Measurements from ENCODE around the gene ADCY4. TPM values are rescaled to one million over a fixed set of nuclear protein-coding genes. Genes with fewer than 3 reads are reported as not detected.

ADCY4 gene
- polyA plus RNA-seq, 3 donors: 0.69 to 11.9 (median 0.70) TPM

- Histone ChIP-seq H3K9ac (ENCODE audit: insufficient read depth, low read length, poor library complexity, severe bottlenecking) (no peak overlapping the region), H3K27me3 (ENCODE audit: control insufficient read depth in 2 of 2, insufficient read depth in 2 of 2, low read length in 2 of 2) (peaks cover 33 to 37% of the 10 kb centered on the region in 2 donors), H2AFZ (ENCODE audit: insufficient read depth, low read depth, low read length, poor library complexity, severe bottlenecking) (no peak overlapping the region), H3K36me3 (replicated peaks in 1 of 2; ENCODE audit: control insufficient read depth in 1 of 2, insufficient read depth in 2 of 2, low read length in 2 of 2) (no peaks in the 10 kb centered on the region), H4K20me1 (ENCODE audit: insufficient read depth, low read length) (no peaks in the 10 kb centered on the region), H3K27ac (ENCODE audit: low read depth in 1 of 2, low read length in 2 of 2) (no peak overlapping the region), H3K4me1 (ENCODE audit: control insufficient read depth in 1 of 2, insufficient read depth in 2 of 2, low read length in 2 of 2) (peaks cover 26 to 29% of the 10 kb centered on the region in 2 donors), H3K4me2 (replicated peaks; ENCODE audit: extremely low read depth, low read length, poor library complexity, severe bottlenecking) (no peak overlapping the region), H3K79me2 (ENCODE audit: insufficient read depth, low read length) (no peaks in the 10 kb centered on the region), H3K9me3 (replicated peaks in 1 of 2; ENCODE audit: control insufficient read depth in 1 of 2, insufficient read depth in 1 of 2, low read length in 2 of 2) (peaks cover 0 to 18% of the 10 kb centered on the region in 2 donors), H3K4me3 (replicated peaks in 1 of 3; ENCODE audit: low read depth in 2 of 3, low read length in 3 of 3) (no peak overlapping the region)
- Mint-ChIP-seq H3K4me3 (peak overlapping the region in 1 of 2 donors; percentile 35), H3K27ac (no peak overlapping the region), H3K27me3 (ENCODE audit: low read depth in 3 of 3) (peaks cover 34 to 41% (median 38%) of the 10 kb centered on the region in 3 donors), H3K4me1 (peaks cover 36% of the 10 kb centered on the region), H3K9me3 (peaks cover 0 to 21% (median 10%) of the 10 kb centered on the region in 7 donors), H3K36me3 (peaks cover 3 to 21% of the 10 kb centered on the region in 2 donors)
- 100% methylated on average over 2 of the region's 5 CpGs for WGBS (ENCODE audit: insufficient coverage)
- intact Hi-C loops (cut with micrococcal nuclease): no loop called here
- no peak for DNase-seq
- TF ChIP-seq CTCF (IDR thresholded peaks at IDR 0.05): no peak
Observed at GRCh38 chr14:24363401-24363800, 28.5 kb upstream of the ADCY4 start.

- intact Hi-C loops (cut with micrococcal nuclease): no loop called here
- WGBS (ENCODE audit: insufficient coverage): 57% methylated on average over 1 of the region's 2 CpGs
- no peaks in the 10 kb centered on the region for H3K79me2 ChIP-seq (ENCODE audit: insufficient read depth, low read length)
Observed at GRCh38 chr14:24362241-24362960, 27.5 kb upstream of the ADCY4 start.

More at GRCh38 chr14:24362241-24362960, 27.5 kb upstream of the ADCY4 start:
- Mint-ChIP-seq H3K4me1 (peaks cover 31% of the 10 kb centered on the region), H3K4me3 (no peak overlapping the region), H3K27ac (no peak overlapping the region), H3K9me3 (peaks cover 0 to 14% (median 6%) of the 10 kb centered on the region in 7 donors), H3K36me3 (peaks cover 3 to 16% of the 10 kb centered on the region in 2 donors), H3K27me3 (ENCODE audit: low read depth in 3 of 3) (peaks cover 24 to 31% (median 29%) of the 10 kb centered on the region in 3 donors)
- Histone ChIP-seq H2AFZ (ENCODE audit: insufficient read depth, low read depth, low read length, poor library complexity, severe bottlenecking) (no peak overlapping the region), H3K36me3 (replicated peaks in 1 of 2; ENCODE audit: control insufficient read depth in 1 of 2, insufficient read depth in 2 of 2, low read length in 2 of 2) (no peaks in the 10 kb centered on the region), H3K4me2 (replicated peaks; ENCODE audit: extremely low read depth, low read length, poor library complexity, severe bottlenecking) (no peak overlapping the region), H3K4me3 (replicated peaks in 1 of 3; ENCODE audit: low read depth in 2 of 3, low read length in 3 of 3) (no peak overlapping the region), H3K4me1 (ENCODE audit: control insufficient read depth in 1 of 2, insufficient read depth in 2 of 2, low read length in 2 of 2) (peaks cover 20% of the 10 kb centered on the region in 2 donors), H3K9me3 (replicated peaks in 1 of 2; ENCODE audit: control insufficient read depth in 1 of 2, insufficient read depth in 1 of 2, low read length in 2 of 2) (peaks cover 0 to 10% of the 10 kb centered on the region in 2 donors), H3K9ac (ENCODE audit: insufficient read depth, low read length, poor library complexity, severe bottlenecking) (no peak overlapping the region), H3K27me3 (ENCODE audit: control insufficient read depth in 2 of 2, insufficient read depth in 2 of 2, low read length in 2 of 2) (peaks cover 26 to 27% of the 10 kb centered on the region in 2 donors), H3K27ac (ENCODE audit: low read depth in 1 of 2, low read length in 2 of 2) (no peak overlapping the region), H4K20me1 (ENCODE audit: insufficient read depth, low read length) (no peaks in the 10 kb centered on the region)
- no peak for TF ChIP-seq CTCF (IDR thresholded peaks at IDR 0.05)
- no peak for DNase-seq

All from CD14-positive monocyte (primary cell).